H1 (cell line): ENCODE data around the gene IRAK3. TPM values are rescaled to one million over a fixed set of nuclear protein-coding genes. Genes with fewer than 3 reads are reported as not detected.

ENCODE experiments used
- HDAC2 ChIP-seq, 2 experiments: fragments of 300-600 bp in 1 of 2; sonication (generic) in 1 of 2; IDR thresholded peaks; 2 replicates each; pipeline ENCODE4 v1.6.1; 2011 to 2012; ENCODE audit warnings: low read depth in 2 of 2, low read length in 2 of 2, mild to moderate bottlenecking in 2 of 2, moderate library complexity in 2 of 2, borderline replicate concordance in 1 of 2, inconsistent platforms in 1 of 2
- KDM1A ChIP-seq: fragments of 200-600, 300-600 bp; sonication (generic); IDR thresholded peaks from 2 replicates; pipeline ENCODE4 v1.7.1; 2016; ENCODE audit warnings: mild to moderate bottlenecking, low read length, borderline replicate concordance
- KDM4A ChIP-seq: IDR thresholded peaks from one replicate; pipeline ENCODE4 v1.7.1; 2012; ENCODE audit warnings: low read depth, mild to moderate bottlenecking, moderate library complexity, low read length, inconsistent platforms; ENCODE audit not compliant: severe bottlenecking
- NANOG ChIP-seq: IDR thresholded peaks from 2 replicates; pipeline ENCODE4 v1.6.1; 2011; ENCODE audit warnings: low read length, low read depth, mild to moderate bottlenecking, inconsistent platforms; ENCODE audit not compliant: insufficient read depth, poor library complexity, severe bottlenecking
- POU5F1 ChIP-seq: IDR thresholded peaks from 2 replicates; pipeline ENCODE4 v1.6.1; 2011; ENCODE audit warnings: low read depth, mild to moderate bottlenecking, low read length, moderate library complexity
- SIN3A ChIP-seq, 2 experiments: IDR thresholded peaks in 1 of 2; conservative IDR thresholded peaks in 1 of 2; 2 replicates each; pipeline ENCODE4 v1.6.1; 2011 to 2012; ENCODE audit warnings: low read length in 2 of 2, improper control_type of control experiment in 1 of 2, low read depth in 1 of 2, mild to moderate bottlenecking in 1 of 2
- SP2 ChIP-seq: IDR thresholded peaks from 2 replicates; pipeline ENCODE4 v1.6.1; 2012; ENCODE audit warnings: mild to moderate bottlenecking, low read length, inconsistent platforms
- SP4 ChIP-seq: IDR thresholded peaks from 2 replicates; pipeline ENCODE4 v1.6.1; 2012; ENCODE audit warnings: low read length, inconsistent platforms
- TBP ChIP-seq: IDR thresholded peaks from 2 replicates; pipeline ENCODE4 v1.6.1; 2011; ENCODE audit warnings: low read depth, low read length, improper control_type of control experiment
- polyA plus RNA-seq, 7 experiments: library from polyadenylated mRNA; depleted of rRNA in 3 of 7; stranded (reverse) in 5 of 7; unstranded in 2 of 7; fragments of >200 nt in 5 of 7; fragments of 200-250 nt in 2 of 7; gene quantifications; 1 replicate in 5 of 7; 2 replicates in 1 of 7; 4 replicates in 1 of 7; pipeline versions ENCODE4 v1.2.1 to v1.2.3, GENCODE V29; 2011 to 2013; ENCODE audit warnings: missing spikeins in 2 of 7, mixed read lengths in 2 of 7
- total RNA-seq: library from RNA; stranded (reverse); fragmentation: NEBNext Ultra II Directional; extraction: Animal tissue kit (Norgen Biotek cat#: 25700); gene quantifications from 2 replicates; pipeline ENCODE4 v1.2.1, GENCODE V29; 2021
- TF ChIP-seq, protein P1 (sequence below): fragments of 300-600 bp; sonication (generic); IDR thresholded peaks from 2 replicates; pipeline ENCODE4 v1.7.1; 2012; ENCODE audit warnings: low read length, moderate library complexity, mild to moderate bottlenecking, inconsistent platforms; ENCODE audit not compliant: insufficient replicate concordance

Gene IRAK3
- total and polyA plus RNA-seq, 2 of the 8 experiments (the other 6 are each of a cell fraction or from before 2014, with no cell fraction given), result 0.51 to 2.2 TPM

DNA sequence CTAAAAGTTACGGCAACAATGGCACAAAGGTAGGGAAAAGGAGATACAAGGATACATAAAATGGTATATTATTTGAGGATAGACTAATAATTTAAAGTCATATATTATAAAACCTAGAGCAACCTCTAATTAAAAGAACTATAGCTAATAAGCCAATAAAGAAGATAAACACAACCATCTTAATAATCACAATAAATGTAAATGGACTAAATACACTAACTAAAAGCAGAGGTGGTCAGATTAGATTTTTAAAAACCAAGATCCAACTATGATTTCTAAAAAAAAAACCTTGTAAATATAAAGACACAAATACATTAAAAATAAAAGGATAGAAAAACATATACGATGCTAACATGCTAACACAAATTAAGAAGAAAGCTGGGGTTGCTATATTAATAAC is 47.7 kb upstream of the IRAK3 start (continued):
- no peak for TF ChIP-seq HDAC2 (IDR thresholded peaks at IDR 0.05; ENCODE audit: borderline replicate concordance in 1 of 2, low read depth in 2 of 2, low read length in 2 of 2)
- no peak for TF ChIP-seq NANOG
- TF ChIP-seq SIN3A (conservative IDR thresholded peaks at IDR 0.05 in 1 of 2, IDR thresholded peaks at IDR 0.05 in 1 of 2; ENCODE audit: low read depth in 1 of 2, low read length in 2 of 2), result no peak
- no peak for TF ChIP-seq TBP
- TF ChIP-seq, protein P1, sequence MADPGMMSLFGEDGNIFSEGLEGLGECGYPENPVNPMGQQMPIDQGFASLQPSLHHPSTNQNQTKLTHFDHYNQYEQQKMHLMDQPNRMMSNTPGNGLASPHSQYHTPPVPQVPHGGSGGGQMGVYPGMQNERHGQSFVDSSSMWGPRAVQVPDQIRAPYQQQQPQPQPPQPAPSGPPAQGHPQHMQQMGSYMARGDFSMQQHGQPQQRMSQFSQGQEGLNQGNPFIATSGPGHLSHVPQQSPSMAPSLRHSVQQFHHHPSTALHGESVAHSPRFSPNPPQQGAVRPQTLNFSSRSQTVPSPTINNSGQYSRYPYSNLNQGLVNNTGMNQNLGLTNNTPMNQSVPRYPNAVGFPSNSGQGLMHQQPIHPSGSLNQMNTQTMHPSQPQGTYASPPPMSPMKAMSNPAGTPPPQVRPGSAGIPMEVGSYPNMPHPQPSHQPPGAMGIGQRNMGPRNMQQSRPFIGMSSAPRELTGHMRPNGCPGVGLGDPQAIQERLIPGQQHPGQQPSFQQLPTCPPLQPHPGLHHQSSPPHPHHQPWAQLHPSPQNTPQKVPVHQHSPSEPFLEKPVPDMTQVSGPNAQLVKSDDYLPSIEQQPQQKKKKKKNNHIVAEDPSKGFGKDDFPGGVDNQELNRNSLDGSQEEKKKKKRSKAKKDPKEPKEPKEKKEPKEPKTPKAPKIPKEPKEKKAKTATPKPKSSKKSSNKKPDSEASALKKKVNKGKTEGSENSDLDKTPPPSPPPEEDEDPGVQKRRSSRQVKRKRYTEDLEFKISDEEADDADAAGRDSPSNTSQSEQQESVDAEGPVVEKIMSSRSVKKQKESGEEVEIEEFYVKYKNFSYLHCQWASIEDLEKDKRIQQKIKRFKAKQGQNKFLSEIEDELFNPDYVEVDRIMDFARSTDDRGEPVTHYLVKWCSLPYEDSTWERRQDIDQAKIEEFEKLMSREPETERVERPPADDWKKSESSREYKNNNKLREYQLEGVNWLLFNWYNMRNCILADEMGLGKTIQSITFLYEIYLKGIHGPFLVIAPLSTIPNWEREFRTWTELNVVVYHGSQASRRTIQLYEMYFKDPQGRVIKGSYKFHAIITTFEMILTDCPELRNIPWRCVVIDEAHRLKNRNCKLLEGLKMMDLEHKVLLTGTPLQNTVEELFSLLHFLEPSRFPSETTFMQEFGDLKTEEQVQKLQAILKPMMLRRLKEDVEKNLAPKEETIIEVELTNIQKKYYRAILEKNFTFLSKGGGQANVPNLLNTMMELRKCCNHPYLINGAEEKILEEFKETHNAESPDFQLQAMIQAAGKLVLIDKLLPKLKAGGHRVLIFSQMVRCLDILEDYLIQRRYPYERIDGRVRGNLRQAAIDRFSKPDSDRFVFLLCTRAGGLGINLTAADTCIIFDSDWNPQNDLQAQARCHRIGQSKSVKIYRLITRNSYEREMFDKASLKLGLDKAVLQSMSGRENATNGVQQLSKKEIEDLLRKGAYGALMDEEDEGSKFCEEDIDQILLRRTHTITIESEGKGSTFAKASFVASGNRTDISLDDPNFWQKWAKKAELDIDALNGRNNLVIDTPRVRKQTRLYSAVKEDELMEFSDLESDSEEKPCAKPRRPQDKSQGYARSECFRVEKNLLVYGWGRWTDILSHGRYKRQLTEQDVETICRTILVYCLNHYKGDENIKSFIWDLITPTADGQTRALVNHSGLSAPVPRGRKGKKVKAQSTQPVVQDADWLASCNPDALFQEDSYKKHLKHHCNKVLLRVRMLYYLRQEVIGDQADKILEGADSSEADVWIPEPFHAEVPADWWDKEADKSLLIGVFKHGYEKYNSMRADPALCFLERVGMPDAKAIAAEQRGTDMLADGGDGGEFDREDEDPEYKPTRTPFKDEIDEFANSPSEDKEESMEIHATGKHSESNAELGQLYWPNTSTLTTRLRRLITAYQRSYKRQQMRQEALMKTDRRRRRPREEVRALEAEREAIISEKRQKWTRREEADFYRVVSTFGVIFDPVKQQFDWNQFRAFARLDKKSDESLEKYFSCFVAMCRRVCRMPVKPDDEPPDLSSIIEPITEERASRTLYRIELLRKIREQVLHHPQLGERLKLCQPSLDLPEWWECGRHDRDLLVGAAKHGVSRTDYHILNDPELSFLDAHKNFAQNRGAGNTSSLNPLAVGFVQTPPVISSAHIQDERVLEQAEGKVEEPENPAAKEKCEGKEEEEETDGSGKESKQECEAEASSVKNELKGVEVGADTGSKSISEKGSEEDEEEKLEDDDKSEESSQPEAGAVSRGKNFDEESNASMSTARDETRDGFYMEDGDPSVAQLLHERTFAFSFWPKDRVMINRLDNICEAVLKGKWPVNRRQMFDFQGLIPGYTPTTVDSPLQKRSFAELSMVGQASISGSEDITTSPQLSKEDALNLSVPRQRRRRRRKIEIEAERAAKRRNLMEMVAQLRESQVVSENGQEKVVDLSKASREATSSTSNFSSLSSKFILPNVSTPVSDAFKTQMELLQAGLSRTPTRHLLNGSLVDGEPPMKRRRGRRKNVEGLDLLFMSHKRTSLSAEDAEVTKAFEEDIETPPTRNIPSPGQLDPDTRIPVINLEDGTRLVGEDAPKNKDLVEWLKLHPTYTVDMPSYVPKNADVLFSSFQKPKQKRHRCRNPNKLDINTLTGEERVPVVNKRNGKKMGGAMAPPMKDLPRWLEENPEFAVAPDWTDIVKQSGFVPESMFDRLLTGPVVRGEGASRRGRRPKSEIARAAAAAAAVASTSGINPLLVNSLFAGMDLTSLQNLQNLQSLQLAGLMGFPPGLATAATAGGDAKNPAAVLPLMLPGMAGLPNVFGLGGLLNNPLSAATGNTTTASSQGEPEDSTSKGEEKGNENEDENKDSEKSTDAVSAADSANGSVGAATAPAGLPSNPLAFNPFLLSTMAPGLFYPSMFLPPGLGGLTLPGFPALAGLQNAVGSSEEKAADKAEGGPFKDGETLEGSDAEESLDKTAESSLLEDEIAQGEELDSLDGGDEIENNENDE, result no peak
- TF ChIP-seq KDM4A, result no peak
- no peak for TF ChIP-seq SP4
- TF ChIP-seq SP2, result no peak
- no peak for TF ChIP-seq POU5F1
- TF ChIP-seq KDM1A, result no peak
- TF ChIP-seq, all 59 proteins: peak for 0
